Neutrophil (primary cell): ENCODE data around the gene TBC1D5.

Experiments
- H3K27ac ChIP-seq: fragments of 200-600 bp; sonication (generic); 2 replicates; pipeline ENCODE4 v1.5.1; 2016; ENCODE audit warnings: mild to moderate bottlenecking, moderate library complexity
- H3K27me3 ChIP-seq: fragments of 200-600 bp; sonication (generic); 2 replicates; pipeline ENCODE4 v1.6.0; 2016; ENCODE audit warnings: mild to moderate bottlenecking
- H3K36me3 ChIP-seq: fragments of 200-600 bp; sonication (generic); 2 replicates; pipeline ENCODE4 v1.5.1; 2017
- H3K4me1 ChIP-seq, 2 experiments: fragments of 200-600 bp in 1 of 2; sonication (generic) in 1 of 2; 1 replicate in 1 of 2; 2 replicates in 1 of 2; pipeline versions ENCODE4 v1.5.1 to v1.6.1; 2013 to 2016; ENCODE audit warnings: low read depth in 1 of 2, low read length in 1 of 2, mild to moderate bottlenecking in 1 of 2, moderate library complexity in 1 of 2; ENCODE audit not compliant: control insufficient read depth in 1 of 2, insufficient read depth in 1 of 2
- H3K4me3 ChIP-seq, 2 experiments: fragments of 200-600 bp in 1 of 2; sonication (generic) in 1 of 2; 1 replicate in 1 of 2; 2 replicates in 1 of 2; pipeline ENCODE4 v1.5.1; 2013 to 2016; ENCODE audit warnings: low read depth in 1 of 2, low read length in 1 of 2, mild to moderate bottlenecking in 1 of 2, moderate library complexity in 1 of 2
- H3K9me3 ChIP-seq: fragments of 200-600 bp; sonication (generic); 2 replicates; pipeline ENCODE4 v1.5.1; 2016
- TF ChIP-seq, protein P1 (sequence below): fragments of 200-600 bp; sonication (generic); IDR thresholded peaks from 2 replicates; pipeline ENCODE4 v1.5.1; 2016; ENCODE audit warnings: antibody characterized with exemption

Gene TBC1D5

DNA sequence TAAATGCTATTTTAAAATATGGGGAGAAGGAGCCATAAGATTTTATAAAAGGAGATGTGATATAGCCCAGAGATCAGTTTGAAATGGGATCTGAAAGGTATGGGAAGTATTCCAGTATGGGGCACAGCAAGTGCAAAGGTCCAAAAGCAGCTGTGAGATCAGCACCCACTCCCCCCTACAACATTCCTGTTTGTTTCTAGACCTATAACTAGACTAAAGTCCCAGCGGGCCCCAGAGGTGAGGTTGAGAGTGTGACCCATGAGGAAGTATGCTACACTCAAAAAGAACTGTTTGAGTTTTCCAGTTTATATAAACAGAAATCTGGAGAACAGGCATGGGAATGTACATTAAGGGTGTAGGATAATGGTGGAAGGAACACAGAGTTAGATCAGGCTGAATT lies 152.5 kb downstream of the TBC1D5 start:
- Histone ChIP-seq H3K4me1 (no peaks in the 10 kb centered on the region), H3K4me3 (no peak overlapping the region), H3K27me3 (no peaks in the 10 kb centered on the region), H3K27ac (no peak overlapping the region), H3K36me3 (no peaks in the 10 kb centered on the region), H3K9me3 (no peaks in the 10 kb centered on the region)
- TF ChIP-seq, protein P1, sequence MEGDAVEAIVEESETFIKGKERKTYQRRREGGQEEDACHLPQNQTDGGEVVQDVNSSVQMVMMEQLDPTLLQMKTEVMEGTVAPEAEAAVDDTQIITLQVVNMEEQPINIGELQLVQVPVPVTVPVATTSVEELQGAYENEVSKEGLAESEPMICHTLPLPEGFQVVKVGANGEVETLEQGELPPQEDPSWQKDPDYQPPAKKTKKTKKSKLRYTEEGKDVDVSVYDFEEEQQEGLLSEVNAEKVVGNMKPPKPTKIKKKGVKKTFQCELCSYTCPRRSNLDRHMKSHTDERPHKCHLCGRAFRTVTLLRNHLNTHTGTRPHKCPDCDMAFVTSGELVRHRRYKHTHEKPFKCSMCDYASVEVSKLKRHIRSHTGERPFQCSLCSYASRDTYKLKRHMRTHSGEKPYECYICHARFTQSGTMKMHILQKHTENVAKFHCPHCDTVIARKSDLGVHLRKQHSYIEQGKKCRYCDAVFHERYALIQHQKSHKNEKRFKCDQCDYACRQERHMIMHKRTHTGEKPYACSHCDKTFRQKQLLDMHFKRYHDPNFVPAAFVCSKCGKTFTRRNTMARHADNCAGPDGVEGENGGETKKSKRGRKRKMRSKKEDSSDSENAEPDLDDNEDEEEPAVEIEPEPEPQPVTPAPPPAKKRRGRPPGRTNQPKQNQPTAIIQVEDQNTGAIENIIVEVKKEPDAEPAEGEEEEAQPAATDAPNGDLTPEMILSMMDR, result no peak

- Histone ChIP-seq H3K27me3 (no peaks in the 10 kb centered on the region), H3K36me3 (no peaks in the 10 kb centered on the region), H3K9me3 (no peaks in the 10 kb centered on the region), H3K27ac (no peak overlapping the region), H3K4me3 (no peak overlapping the region), H3K4me1 (peaks cover 6 to 8% of the 10 kb centered on the region in 2 experiments)
- TF ChIP-seq, protein P1, result no peak
Observed at GRCh38 chr3:17588422-17588821, 154.0 kb downstream of the TBC1D5 start.

DNA sequence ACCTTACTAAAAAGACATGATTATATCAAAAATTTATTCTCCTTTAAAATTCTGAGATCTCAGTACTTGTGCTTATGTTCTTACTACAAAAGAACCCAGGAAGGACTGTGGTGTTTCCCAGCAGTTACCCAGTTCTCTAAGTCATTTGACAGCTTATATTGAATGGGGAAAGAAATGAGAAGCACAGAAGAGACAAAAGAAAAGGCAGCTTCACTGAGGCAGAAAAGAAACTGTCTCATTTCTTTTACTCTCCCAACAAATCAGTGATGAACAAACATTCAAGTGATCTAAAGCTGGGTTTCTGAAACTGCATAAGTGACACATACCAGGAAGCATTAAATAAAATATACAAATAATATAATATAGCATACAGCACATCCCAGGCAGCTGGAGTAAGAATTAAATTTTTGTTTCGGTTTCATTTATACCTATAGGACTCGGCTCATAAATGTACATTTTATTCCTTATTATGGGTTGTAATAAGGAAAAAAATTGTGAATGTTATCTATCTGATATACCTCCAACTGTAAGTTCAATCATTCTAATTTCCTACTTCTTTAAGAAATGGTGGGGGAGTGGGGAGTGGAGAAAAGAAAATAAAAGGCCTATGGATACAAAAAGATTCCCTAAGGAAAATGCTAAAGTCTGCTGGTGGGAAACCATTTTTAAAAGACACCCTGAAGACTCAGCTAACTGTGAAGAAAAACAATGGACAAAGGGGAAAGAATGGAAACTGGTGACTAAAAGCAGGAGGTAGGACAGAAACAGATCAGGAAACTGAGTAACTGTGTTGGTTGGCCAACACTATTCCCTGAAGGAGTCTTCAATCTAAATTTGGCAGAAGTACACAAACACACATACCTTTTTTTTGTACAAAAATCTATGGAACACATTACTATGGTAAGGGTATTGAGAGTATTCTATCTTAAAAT lies 156.8 kb downstream of the TBC1D5 start:
- H3K27me3 ChIP-seq, result no peaks in the 10 kb centered on the region
- no peaks in the 10 kb centered on the region for H3K36me3 ChIP-seq
- no peak overlapping the region for H3K27ac ChIP-seq
- H3K4me1 ChIP-seq, result peaks cover 13 to 15% of the 10 kb centered on the region in 2 experiments
- TF ChIP-seq, protein P1, result no peak
- no peaks in the 10 kb centered on the region for H3K9me3 ChIP-seq
- H3K4me3 ChIP-seq, result no peak overlapping the region

GRCh38 chr3:17584066-17584465 lies 158.4 kb downstream of the TBC1D5 start:
- Histone ChIP-seq H3K4me1 (peaks cover 29 to 31% of the 10 kb centered on the region in 2 experiments), H3K36me3 (no peaks in the 10 kb centered on the region), H3K27ac (no peak overlapping the region), H3K9me3 (no peaks in the 10 kb centered on the region), H3K4me3 (no peak overlapping the region), H3K27me3 (no peaks in the 10 kb centered on the region)
- TF ChIP-seq, protein P1, result no peak

GRCh38 chr3:17583530-17583929 lies 158.9 kb downstream of the TBC1D5 start:
- Histone ChIP-seq H3K36me3 (no peaks in the 10 kb centered on the region), H3K4me3 (no peak overlapping the region), H3K27ac (no peak overlapping the region), H3K9me3 (no peaks in the 10 kb centered on the region), H3K4me1 (peaks cover 34 to 36% of the 10 kb centered on the region in 2 experiments), H3K27me3 (no peaks in the 10 kb centered on the region)
- TF ChIP-seq, protein P1, result no peak
